ENCODE measurements around the gene ASMTL. TPM values are rescaled to one million over a fixed set of nuclear protein-coding genes. Genes with fewer than 3 reads are reported as not detected.
A peak's percentile ranks its signal among the peaks of the same experiment; 100 is the strongest.

The ASMTL gene
- total RNA-seq, 4 donors from 2014 or later, result 9.5 to 23.9 (median 15.1) TPM

DNA sequence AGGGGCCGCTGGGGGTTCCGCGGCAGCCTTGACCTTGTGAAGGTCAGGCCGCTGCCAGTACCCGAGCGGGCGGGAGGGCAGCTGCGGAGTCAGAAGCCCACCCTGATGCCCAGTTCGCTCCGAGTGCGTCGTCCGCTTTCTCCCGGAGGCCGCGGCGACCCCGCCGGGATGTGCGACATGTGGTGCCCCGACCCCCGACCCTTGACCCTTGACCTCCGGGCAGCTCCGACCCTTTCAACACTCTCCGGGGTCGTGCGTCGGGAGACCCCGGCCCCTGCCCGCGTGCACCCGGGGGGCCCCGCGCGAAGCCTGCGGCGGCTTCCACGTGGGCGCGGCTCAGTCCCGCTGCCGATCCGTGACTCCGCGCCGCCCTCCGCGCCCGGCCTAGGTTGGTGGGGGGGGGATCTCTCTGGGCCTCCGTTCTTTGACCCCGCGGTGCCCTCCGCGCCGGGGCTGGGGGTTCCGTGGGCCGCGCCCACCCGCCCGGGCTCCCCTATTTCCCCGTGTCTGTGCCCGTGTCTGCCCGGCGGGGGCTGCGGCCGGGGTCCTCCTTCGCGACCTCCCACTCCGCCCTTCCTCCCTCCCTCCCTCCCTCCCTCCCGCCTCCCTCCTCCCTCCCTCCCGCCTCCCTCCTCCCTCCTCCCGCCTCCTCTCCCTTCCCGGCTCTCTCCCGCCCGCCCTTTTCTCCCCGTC lies 60.2 kb downstream of the ASMTL start:
- Histone ChIP-seq H3K36me3 (peaks cover 0 to 43% (median 4%) of the 10 kb centered on the region in 3 donors), H3K4me1 (peaks cover 5 to 40% (median 9%) of the 10 kb centered on the region in 4 donors)

GRCh38 chrX:1391707-1392375 lies 60.9 kb downstream of the ASMTL start, which contains the start of gene SLC25A6:
SLC25A6 (minus strand) TSS chrX:1392113; CDS start chrX:1392009, 104 bp downstream.
- H3K27me3 ChIP-seq, result no peaks in the 10 kb centered on the region
- peaks cover 0 to 43% (median 4%) of the 10 kb centered on the region in 3 donors for H3K36me3 ChIP-seq
- peak within 1 kb of the TSS; percentile 93 to 100 (median 95) for H3K27ac ChIP-seq
- TF ChIP-seq POLR2A (IDR thresholded peaks at IDR 0.05), result peak; percentile 92 to 93
- TF ChIP-seq CTCF (IDR thresholded peaks at IDR 0.05), result peak in 3 of 6 experiments; percentile 35 to 43 (median 35)
- H3K4me3 ChIP-seq, result peak within 1 kb of the TSS; percentile 82 to 100 (median 86)
- H3K4me1 ChIP-seq, result peaks cover 5 to 40% (median 9%) of the 10 kb centered on the region in 4 donors
- no peaks in the 10 kb centered on the region for H3K9me3 ChIP-seq
- DNase-seq, result peak; percentile 97 to 100 (median 99)

More for the DNA sequence above, 60.2 kb downstream of the ASMTL start:
- peak in 2 of 3 donors; percentile 74 to 89 for DNase-seq
- Histone ChIP-seq H3K27me3 (no peaks in the 10 kb centered on the region), H3K4me3 (peak overlapping the region; percentile 82 to 100 (median 86)), H3K27ac (peak overlapping the region; percentile 93 to 100 (median 95)), H3K9me3 (no peaks in the 10 kb centered on the region)
- TF ChIP-seq POLR2A (IDR thresholded peaks at IDR 0.05) (no peak), CTCF (IDR thresholded peaks at IDR 0.05) (peak in 1 of 6 experiments; percentile 3)

- no peak for DNase-seq
- Histone ChIP-seq H3K4me1 (peaks cover 5 to 40% (median 9%) of the 10 kb centered on the region in 4 donors), H3K27ac (peak overlapping the region; percentile 93 to 100 (median 95)), H3K27me3 (no peaks in the 10 kb centered on the region), H3K4me3 (peak overlapping the region; percentile 82 to 100 (median 86)), H3K36me3 (peaks cover 0 to 43% (median 4%) of the 10 kb centered on the region in 3 donors), H3K9me3 (no peaks in the 10 kb centered on the region)
- TF ChIP-seq CTCF (IDR thresholded peaks at IDR 0.05) (no peak), POLR2A (IDR thresholded peaks at IDR 0.05) (no peak)
Measured at GRCh38 chrX:1391370-1391706, 61.4 kb downstream of the ASMTL start.

- no peaks in the 10 kb centered on the region for H3K27me3 ChIP-seq
- H3K4me3 ChIP-seq, result peak overlapping the region; percentile 82 to 100 (median 86)
- H3K4me1 ChIP-seq, result peaks cover 5 to 40% (median 9%) of the 10 kb centered on the region in 4 donors
- TF ChIP-seq CTCF (IDR thresholded peaks at IDR 0.05), result no peak
- TF ChIP-seq POLR2A (IDR thresholded peaks at IDR 0.05), result no peak
- peak overlapping the region; percentile 93 to 100 (median 95) for H3K27ac ChIP-seq
- DNase-seq, result peak; percentile 12 to 51 (median 47)
- H3K36me3 ChIP-seq, result peaks cover 0 to 45% (median 4%) of the 10 kb centered on the region in 3 donors
- no peaks in the 10 kb centered on the region for H3K9me3 ChIP-seq
Measured at GRCh38 chrX:1390621-1391369, 61.9 kb downstream of the ASMTL start.

- Histone ChIP-seq H3K9me3 (no peaks in the 10 kb centered on the region), H3K27me3 (no peaks in the 10 kb centered on the region), H3K36me3 (peaks cover 0 to 54% (median 4%) of the 10 kb centered on the region in 3 donors), H3K4me1 (peaks cover 5 to 40% (median 9%) of the 10 kb centered on the region in 4 donors), H3K4me3 (no peak overlapping the region), H3K27ac (no peak overlapping the region)
- DNase-seq, result peak in 1 of 3 donors; percentile 38
- TF ChIP-seq POLR2A (IDR thresholded peaks at IDR 0.05) (no peak), CTCF (IDR thresholded peaks at IDR 0.05) (no peak)
Measured at GRCh38 chrX:1389993-1390285, 62.8 kb downstream of the ASMTL start.
